H1 (cell line): ENCODE results near the gene P3H2. TPM values are rescaled to one million over a fixed set of nuclear protein-coding genes. Genes with fewer than 3 reads are reported as not detected.

Experiments
- CTCF ChIA-PET: fragments of 300-600 bp; sonication (Branson Sonifier 250); formaldehyde crosslinking; loops from one replicate; lab custom pipeline; 2021; ENCODE audit not compliant: partially characterized antibody; lab: Charles Lee
- POLR2A ChIA-PET: fragments of 300-600 bp; sonication (Branson Sonifier 250); formaldehyde crosslinking; loops from one replicate; lab custom pipeline; 2021; ENCODE audit warnings: inconsistent platforms; ENCODE audit not compliant: partially characterized antibody; lab: Charles Lee
- DNase-seq, 2 experiments: peaks; one replicate each; pipeline versions ENCODE4 v3.0.0 to v3.0.0-alpha.2; 2010 to 2022; ENCODE audit warnings: low spot score in 2 of 2, low read depth in 1 of 2, mixed read lengths in 1 of 2
- FAIRE-seq: peaks from 2 replicates; lab custom pipeline; 2011; peaks lifted over from hg19 to GRCh38; lab: Jason Lieb, UNC
- H2AFZ ChIP-seq: 2 replicates; pipeline ENCODE4 v1.8.1; 2012; ENCODE audit warnings: low read length, inconsistent platforms
- H2AK5ac ChIP-seq: 2 replicates; pipeline ENCODE4 v1.6.1; 2013; ENCODE audit warnings: low read depth, low read length
- H2BK120ac ChIP-seq: replicated peaks from 2 replicates; pipeline ENCODE3; 2013; ENCODE audit warnings: low read depth, low read length, inconsistent platforms
- H2BK12ac ChIP-seq: 2 replicates; pipeline ENCODE4 v1.6.1; 2013; ENCODE audit warnings: low read depth, low read length
- H2BK15ac ChIP-seq: 2 replicates; pipeline ENCODE4 v1.6.1; 2013; ENCODE audit warnings: low read length
- H2BK20ac ChIP-seq: 2 replicates; pipeline ENCODE4 v1.6.1; 2013; ENCODE audit warnings: low read length
- H2BK5ac ChIP-seq: 2 replicates; pipeline ENCODE4 v1.6.1; 2013; ENCODE audit warnings: low read depth, low read length
- H3K14ac ChIP-seq: 2 replicates; pipeline ENCODE4 v1.6.1; 2013; ENCODE audit warnings: inconsistent platforms; ENCODE audit not compliant: insufficient read length
- H3K18ac ChIP-seq: 2 replicates; pipeline ENCODE4 v1.6.1; 2013; ENCODE audit warnings: low read length; ENCODE audit errors: extremely low read depth
- H3K23ac ChIP-seq: 2 replicates; pipeline ENCODE4 v1.6.1; 2013; ENCODE audit warnings: inconsistent platforms; ENCODE audit not compliant: insufficient read length
- H3K23me2 ChIP-seq: 2 replicates; pipeline ENCODE4 v1.6.1; 2013; ENCODE audit warnings: low read depth, low read length
- H3K27ac ChIP-seq: 2 replicates; pipeline ENCODE4 v1.6.1; 2011; ENCODE audit warnings: low read depth, low read length, inconsistent platforms
- H3K27me3 ChIP-seq, 4 experiments: replicated peaks in 1 of 4; 1 replicate in 1 of 4; 2 replicates in 3 of 4; pipeline versions ENCODE4 v1.6.1 to v1.8.1; 2011 to 2013; ENCODE audit warnings: low read length in 3 of 4, mild to moderate bottlenecking in 3 of 4, inconsistent platforms in 2 of 4, mixed read lengths in 2 of 4, moderate library complexity in 1 of 4; ENCODE audit not compliant: control insufficient read depth in 3 of 4, insufficient read depth in 3 of 4; ENCODE audit errors: extremely low read depth in 1 of 4
- H3K36me3 ChIP-seq, 4 experiments: 2 replicates each; pipeline versions ENCODE4 v1.6.1 to v1.8.1; 2011 to 2013; ENCODE audit warnings: mild to moderate bottlenecking in 4 of 4, low read length in 3 of 4, moderate library complexity in 2 of 4, control low read depth in 1 of 4, inconsistent platforms in 1 of 4; ENCODE audit not compliant: insufficient read depth in 4 of 4, control insufficient read depth in 2 of 4
- H3K4ac ChIP-seq: replicated peaks from 2 replicates; pipeline ENCODE3; 2013; ENCODE audit warnings: low read length, low read depth, mixed read lengths, inconsistent platforms; ENCODE audit not compliant: insufficient read length
- H3K4me1 ChIP-seq, 4 experiments: replicated peaks in 1 of 4; 1 replicate in 1 of 4; 2 replicates in 3 of 4; pipeline versions ENCODE4 v1.6.1 to v1.8.1; 2011 to 2013; ENCODE audit warnings: low read length in 3 of 4, inconsistent platforms in 2 of 4, mixed read lengths in 1 of 4; ENCODE audit not compliant: insufficient read depth in 4 of 4, control insufficient read depth in 3 of 4
- H3K4me2 ChIP-seq, 2 experiments: 2 replicates each; pipeline versions ENCODE4 v1.6.1 to v1.8.1; 2011 to 2013; ENCODE audit warnings: low read depth in 2 of 2, low read length in 2 of 2, control low read depth in 1 of 2, inconsistent platforms in 1 of 2, mild to moderate bottlenecking in 1 of 2; ENCODE audit not compliant: insufficient read depth in 1 of 2
- H3K4me3 ChIP-seq, 4 experiments: fragments of 200-600, 300-600 bp in 1 of 4; sonication (generic), shearing (Covaris generic), sonication (Bioruptor Twin) in 1 of 4; 2 replicates each; pipeline versions ENCODE4 v1.5.1 to v1.8.1; 2011 to 2016; ENCODE audit warnings: low read length in 4 of 4, low read depth in 3 of 4, control low read depth in 2 of 4, inconsistent platforms in 2 of 4, mild to moderate bottlenecking in 2 of 4, mixed read lengths in 1 of 4, moderate library complexity in 1 of 4; ENCODE audit not compliant: insufficient read depth in 2 of 4; ENCODE audit errors: extremely low read depth in 1 of 4
- H3K56ac ChIP-seq: replicated peaks from 2 replicates; pipeline ENCODE3; 2013; ENCODE audit warnings: low read depth, mild to moderate bottlenecking, mixed read lengths, low read length, inconsistent platforms; ENCODE audit not compliant: insufficient read length
- H3K79me1 ChIP-seq: 2 replicates; pipeline ENCODE4 v1.6.1; 2013; ENCODE audit warnings: low read depth, low read length, control low read depth
- H3K79me2 ChIP-seq, 2 experiments: 2 replicates each; pipeline versions ENCODE4 v1.6.1 to v1.8.1; 2012 to 2013; ENCODE audit warnings: low read length in 2 of 2, mild to moderate bottlenecking in 2 of 2, inconsistent platforms in 1 of 2; ENCODE audit not compliant: insufficient read depth in 2 of 2, control insufficient read depth in 1 of 2
- H3K9ac ChIP-seq, 4 experiments: replicated peaks in 1 of 4; 1 replicate in 1 of 4; 2 replicates in 3 of 4; pipeline versions ENCODE4 v1.6.1 to v1.8.1; 2011 to 2013; ENCODE audit warnings: low read depth in 3 of 4, low read length in 3 of 4, control low read depth in 2 of 4, mild to moderate bottlenecking in 2 of 4, moderate library complexity in 2 of 4, inconsistent platforms in 1 of 4; ENCODE audit errors: extremely low read depth in 1 of 4
- H3K9me3 ChIP-seq, 2 experiments: 2 replicates each; pipeline versions ENCODE4 v1.6.1 to v1.8.1; 2012 to 2013; ENCODE audit warnings: mild to moderate bottlenecking in 2 of 2, moderate library complexity in 2 of 2, control low read depth in 1 of 2, inconsistent platforms in 1 of 2, low read depth in 1 of 2, low read length in 1 of 2, mixed read lengths in 1 of 2; ENCODE audit not compliant: insufficient read depth in 2 of 2
- H4K20me1 ChIP-seq, 2 experiments: replicated peaks in 1 of 2; 2 replicates each; pipeline versions ENCODE3 to v1.8.1; 2011 to 2013; ENCODE audit warnings: inconsistent platforms in 2 of 2, low read length in 2 of 2, mild to moderate bottlenecking in 1 of 2; ENCODE audit not compliant: insufficient read depth in 2 of 2, control insufficient read depth in 1 of 2
- H4K5ac ChIP-seq: 2 replicates; pipeline ENCODE4 v1.6.1; 2013; ENCODE audit warnings: low read length, low read depth, mixed read lengths, inconsistent platforms; ENCODE audit not compliant: insufficient read length
- H4K8ac ChIP-seq: 2 replicates; pipeline ENCODE4 v1.8.0; 2013; ENCODE audit warnings: mild to moderate bottlenecking, moderate library complexity, low read length, inconsistent platforms; ENCODE audit not compliant: insufficient read depth; ENCODE audit errors: extremely low read depth
- H4K91ac ChIP-seq: replicated peaks from 2 replicates; pipeline ENCODE3; 2013; ENCODE audit warnings: low read length, mixed read lengths, inconsistent platforms; ENCODE audit not compliant: insufficient read length
- BCL11A ChIP-seq, 2 experiments: IDR thresholded peaks; one replicate each; pipeline ENCODE4 v1.6.1; 2011; ENCODE audit warnings: low read depth in 2 of 2, low read length in 2 of 2, mild to moderate bottlenecking in 2 of 2
- CBX5 ChIP-seq: fragments of 300-800, 300-1000 bp; sonication (generic); IDR thresholded peaks from 2 replicates; pipeline ENCODE4 v1.7.1; 2016; ENCODE audit warnings: antibody characterized with exemption, low read length, low read depth
- JUN ChIP-seq: IDR thresholded peaks from 2 replicates; pipeline ENCODE4 v1.6.1; 2011; ENCODE audit warnings: low read depth, mild to moderate bottlenecking, improper control_type of control experiment, low read length
- MAX ChIP-seq: IDR thresholded peaks from 2 replicates; pipeline ENCODE4 v1.6.1; 2012; ENCODE audit warnings: inconsistent platforms
- POLR2AphosphoS5 ChIP-seq: IDR thresholded peaks from 2 replicates; pipeline ENCODE4 v1.6.1; 2011; ENCODE audit warnings: low read depth, low read length
- RNF2 ChIP-seq: fragments of 200-900, 300-1000 bp; sonication (generic); IDR thresholded peaks from 2 replicates; pipeline ENCODE4 v1.7.1; 2016; ENCODE audit warnings: borderline replicate concordance, low read depth, mild to moderate bottlenecking, antibody characterized with exemption, low read length; ENCODE audit not compliant: poor library complexity, severe bottlenecking; ENCODE audit errors: missing control alignments
- SP4 ChIP-seq: IDR thresholded peaks from 2 replicates; pipeline ENCODE4 v1.6.1; 2012; ENCODE audit warnings: low read length, inconsistent platforms
- WGBS, 2 experiments: shearing (Covaris generic) in 1 of 2; methylation state at CpG; one replicate each; pipeline versions ENCODE4 v1.1.6 to v1.1.7; 2013 to 2015; ENCODE audit warnings: low lambda C conversion rate in 2 of 2, mixed read lengths in 2 of 2, inconsistent platforms in 1 of 2, low coverage in 1 of 2, missing lambda C conversion rate in 1 of 2; ENCODE audit not compliant: insufficient replicate concordance in 2 of 2, insufficient coverage in 1 of 2, insufficient read length in 1 of 2; ENCODE audit errors: extremely low coverage in 1 of 2, missing lambda C conversion rate in 1 of 2; 5-methylcytosine and 5-hydroxymethylcytosine counted together
- polyA plus RNA-seq, 7 experiments: library from polyadenylated mRNA; depleted of rRNA in 3 of 7; stranded (reverse) in 5 of 7; unstranded in 2 of 7; fragments of >200 nt in 5 of 7; fragments of 200-250 nt in 2 of 7; gene quantifications; 1 replicate in 5 of 7; 2 replicates in 1 of 7; 4 replicates in 1 of 7; pipeline versions ENCODE4 v1.2.1 to v1.2.3, GENCODE V29; 2011 to 2013; ENCODE audit warnings: missing spikeins in 2 of 7, mixed read lengths in 2 of 7
- total RNA-seq: library from RNA; stranded (reverse); fragmentation: NEBNext Ultra II Directional; extraction: Animal tissue kit (Norgen Biotek cat#: 25700); gene quantifications from 2 replicates; pipeline ENCODE4 v1.2.1, GENCODE V29; 2021

Gene P3H2
- total and polyA plus RNA-seq, 2 of the 8 experiments (the other 6 are each of a cell fraction or from before 2014, with no cell fraction given): 40.5 to 60.4 TPM

- Histone ChIP-seq H2BK5ac (no peak overlapping the region), H3K9me3 (no peaks in the 10 kb centered on the region), H4K8ac (no peak overlapping the region), H2AK5ac (no peak overlapping the region), H3K27me3 (no peaks in the 10 kb centered on the region), H3K4ac (no peak overlapping the region), H3K9ac (no peak overlapping the region), H3K23me2 (no peaks in the 10 kb centered on the region), H3K4me1 (peaks cover 0 to 8% (median 4%) of the 10 kb centered on the region in 4 experiments; a peak in 4 of 7 replicates), H4K5ac (no peak overlapping the region), H3K27ac (no peak overlapping the region), H3K23ac (no peak overlapping the region), H3K4me2 (no peak overlapping the region), H2BK15ac (no peak overlapping the region), H4K20me1 (no peaks in the 10 kb centered on the region), H3K14ac (no peak overlapping the region), H2BK120ac (no peak overlapping the region), H3K4me3 (no peak overlapping the region), H3K79me1 (no peaks in the 10 kb centered on the region), H3K36me3 (no peaks in the 10 kb centered on the region), H3K56ac (no peak overlapping the region), H3K18ac (no peak overlapping the region), H2BK12ac (no peak overlapping the region), H2AFZ (no peak overlapping the region), H3K79me2 (peaks cover 0 to 51% of the 10 kb centered on the region in 2 experiments; a peak in 2 of 4 replicates), H4K91ac (no peak overlapping the region), H2BK20ac (no peak overlapping the region)
- 97% methylated on average over 2 of the region's 3 CpGs; no CpG with 5 or more reads in 1 of the 2 experiments for WGBS, 2 experiments
- no peak for FAIRE-seq
- ChIA-PET POLR2A (interaction anchor here (0.7 kb wide), 1 partner anchor 9 kb away, joined by 3 read pairs; no protein-coding TSS in a partner anchor), CTCF (interaction anchor here (0.9 to 3.6 kb wide), 10 partner anchors 10 to 120 kb away, joined by 3 to 27 read pairs (median 10); partner anchors contain the start of gene P3H2)
- no peak for DNase-seq
- TF ChIP-seq SP4 (no peak), BCL11A (IDR thresholded peaks at IDR 0.05; ENCODE audit: low read depth in 2 of 2, low read length in 2 of 2) (no peak), RNF2 (no peak), POLR2AphosphoS5 (no peak), MAX (no peak), CBX5 (no peak), JUN (no peak)
These were observed 86.3 kb downstream of the P3H2 start for GRCh38 chr3:190034446-190034845.
